NCI-H1092 treated with DMSO at 0.1 percent for 48 hours (cell line): ENCODE results near the gene AMBRA1.

ENCODE experiments used
- DNase-seq: peaks from one replicate; lab custom pipeline; 2025; lab: John Stamatoyannopoulos, UW

The AMBRA1 gene

GRCh38 chr11:46506483-46506791 is 87.4 kb downstream of the AMBRA1 start:
- no peak for DNase-seq

GRCh38 chr11:46505741-46506482 is 87.9 kb downstream of the AMBRA1 start:
- DNase-seq = no peak

- DNase-seq = no peak
These were observed 88.8 kb downstream of the AMBRA1 start for GRCh38 chr11:46504817-46505613.

- DNase-seq = no peak
These were observed 94.0 kb downstream of the AMBRA1 start for GRCh38 chr11:46499821-46500220.

- DNase-seq = no peak
These were observed 94.9 kb downstream of the AMBRA1 start for GRCh38 chr11:46498968-46499367.

DNA sequence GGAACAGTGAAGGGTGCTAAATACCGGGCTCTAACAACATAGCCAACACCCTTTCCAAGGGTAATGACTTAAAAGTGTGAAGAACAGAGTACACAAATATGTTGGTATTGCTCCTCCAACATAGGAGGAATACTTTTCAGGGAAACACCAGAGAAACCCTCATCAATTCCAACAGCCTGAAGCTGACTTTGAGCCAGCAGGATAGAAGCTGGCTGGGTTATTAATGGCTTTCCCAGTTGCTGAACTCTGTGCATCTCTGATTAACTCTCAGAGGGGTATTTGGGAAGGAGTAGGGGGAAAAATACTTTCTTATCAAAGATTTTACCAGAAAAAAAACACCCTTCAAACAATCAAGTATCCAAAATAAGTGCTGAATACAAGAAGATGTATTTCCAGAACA is 95.6 kb downstream of the AMBRA1 start:
- no peak for DNase-seq

GRCh38 chr11:46497498-46497897 is 96.3 kb downstream of the AMBRA1 start:
- DNase-seq = no peak

- no peak for DNase-seq
These were observed 100.0 kb downstream of the AMBRA1 start for GRCh38 chr11:46493791-46494190.

DNA sequence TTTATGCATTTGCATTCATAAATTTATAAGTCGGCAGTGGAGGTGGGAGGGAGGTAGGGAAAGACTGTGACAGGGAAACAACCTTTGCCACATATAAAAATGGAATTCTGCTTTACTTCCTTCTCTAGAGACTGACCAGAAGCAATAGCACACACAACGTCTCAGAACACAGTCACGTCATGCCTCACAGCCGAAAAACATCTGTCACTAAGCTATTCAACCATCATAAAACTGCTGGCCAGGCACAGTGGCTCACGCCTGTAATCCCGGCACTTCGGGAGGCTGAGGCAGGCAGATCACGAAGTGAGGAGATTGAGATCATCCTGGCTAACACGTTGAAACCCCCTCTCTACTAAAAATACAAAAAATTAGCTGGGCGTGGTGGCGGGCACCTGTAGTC is 101.3 kb downstream of the AMBRA1 start:
- DNase-seq = no peak

GRCh38 chr11:46491661-46492330 is 102.0 kb downstream of the AMBRA1 start:
- no peak for DNase-seq

GRCh38 chr11:46490666-46491065 is 103.2 kb downstream of the AMBRA1 start:
- no peak for DNase-seq

DNA sequence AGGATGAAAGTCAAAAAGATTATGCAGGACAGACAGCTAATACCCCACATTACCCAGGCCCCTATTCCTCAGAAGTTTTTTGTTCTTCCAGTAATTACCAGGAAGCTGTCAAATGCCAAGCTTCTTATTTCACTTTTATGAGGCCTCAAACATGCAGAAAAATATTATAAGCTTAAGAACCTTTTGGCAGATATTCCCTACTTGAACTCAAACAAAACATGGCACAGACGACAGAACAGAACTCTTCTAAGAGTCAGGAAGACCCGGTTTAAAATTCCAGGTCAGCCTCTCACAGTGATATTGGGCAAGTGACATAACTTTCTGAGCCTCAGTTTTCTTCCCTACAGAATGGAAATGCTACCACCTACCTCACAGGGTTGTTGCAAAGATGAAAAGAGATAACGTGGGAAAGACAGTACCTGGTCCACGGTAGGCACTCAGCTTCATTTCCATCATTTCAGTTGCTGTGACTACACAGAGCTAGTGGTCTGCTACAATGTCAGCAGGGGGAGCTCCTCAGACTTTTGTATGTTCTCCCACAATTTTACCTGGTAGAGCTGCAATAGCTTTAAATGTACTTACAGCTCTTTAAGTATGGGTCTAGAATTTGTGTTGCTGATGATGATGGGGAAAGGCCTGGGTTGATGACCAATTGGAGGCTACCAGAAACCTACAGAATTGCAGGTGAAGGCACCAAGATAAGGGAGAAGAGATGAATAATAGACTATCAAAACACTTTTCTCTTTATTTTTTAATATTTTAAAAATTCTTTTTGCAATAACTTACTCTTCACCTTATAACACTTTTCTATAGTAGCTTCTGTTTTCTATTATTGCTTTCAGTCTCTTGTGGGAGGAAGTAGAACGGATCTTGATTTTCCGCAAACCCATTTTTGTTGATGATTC is 103.9 kb downstream of the AMBRA1 start:
- peak; percentile 66 for DNase-seq

DNA sequence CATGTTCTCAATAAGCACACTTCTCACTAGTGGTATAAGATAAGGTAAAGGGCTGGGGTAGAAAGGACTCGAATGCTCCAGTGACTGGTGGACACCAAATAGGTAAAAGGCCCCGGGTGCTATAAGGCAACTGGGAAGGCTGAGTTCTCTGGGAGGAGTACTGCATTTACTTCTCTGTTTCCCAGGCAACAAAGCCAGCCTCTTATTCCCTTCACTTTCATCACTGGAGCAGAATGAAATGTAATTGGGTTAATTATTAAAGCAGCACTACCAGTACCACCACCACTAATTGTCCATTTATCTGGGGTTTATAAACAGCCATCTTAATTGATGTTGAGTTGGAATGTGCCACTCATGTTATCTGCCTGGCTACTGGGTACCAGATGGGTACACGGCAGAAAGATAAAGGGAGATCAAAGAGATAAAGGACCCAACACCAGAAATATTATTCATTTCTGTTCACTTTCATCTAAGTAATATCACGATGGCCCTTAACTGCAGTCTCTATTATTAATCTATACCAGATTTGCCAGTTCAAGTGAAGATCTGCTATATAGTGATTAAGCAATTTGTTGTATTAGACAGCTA is 107.9 kb downstream of the AMBRA1 start:
- DNase-seq = no peak

DNA sequence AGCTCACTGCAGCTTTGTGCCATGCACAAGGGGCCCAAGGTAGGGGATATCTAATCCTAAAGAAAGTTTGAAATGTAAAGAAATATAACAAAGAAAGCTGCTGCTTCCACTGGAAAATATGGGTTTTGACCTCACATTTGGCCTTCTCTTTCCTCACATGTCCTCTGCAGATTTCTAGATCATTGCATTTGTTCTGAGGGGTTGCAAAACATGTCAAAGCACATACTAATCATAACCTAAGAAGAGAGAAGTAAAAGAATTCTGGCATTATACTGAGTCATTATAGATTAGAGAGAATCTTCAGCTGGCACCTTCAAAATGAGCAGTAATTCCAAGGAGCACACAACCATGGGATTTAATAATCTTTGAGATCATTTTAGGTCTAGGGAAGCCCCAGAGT is 109.7 kb downstream of the AMBRA1 start:
- no peak for DNase-seq

DNA sequence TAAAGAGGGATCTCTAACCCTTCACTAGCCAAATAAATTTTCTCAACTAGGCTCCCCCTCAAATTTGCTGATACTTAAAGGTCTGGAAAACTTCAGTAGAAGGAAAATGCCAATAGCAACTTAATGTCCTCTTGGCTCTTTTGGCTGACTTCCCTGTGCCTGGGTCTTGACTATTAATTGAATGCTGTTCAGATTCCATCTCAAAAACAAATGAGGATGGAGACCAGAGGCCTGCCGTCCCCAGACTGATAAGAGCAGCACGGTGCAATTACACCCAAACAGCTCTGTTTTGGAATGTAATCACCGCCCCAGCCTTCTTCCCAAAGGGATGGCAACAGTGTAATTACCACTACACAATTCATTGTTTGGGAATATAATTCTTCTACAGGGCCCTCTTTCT is 112.9 kb downstream of the AMBRA1 start:
- DNase-seq = no peak

DNA sequence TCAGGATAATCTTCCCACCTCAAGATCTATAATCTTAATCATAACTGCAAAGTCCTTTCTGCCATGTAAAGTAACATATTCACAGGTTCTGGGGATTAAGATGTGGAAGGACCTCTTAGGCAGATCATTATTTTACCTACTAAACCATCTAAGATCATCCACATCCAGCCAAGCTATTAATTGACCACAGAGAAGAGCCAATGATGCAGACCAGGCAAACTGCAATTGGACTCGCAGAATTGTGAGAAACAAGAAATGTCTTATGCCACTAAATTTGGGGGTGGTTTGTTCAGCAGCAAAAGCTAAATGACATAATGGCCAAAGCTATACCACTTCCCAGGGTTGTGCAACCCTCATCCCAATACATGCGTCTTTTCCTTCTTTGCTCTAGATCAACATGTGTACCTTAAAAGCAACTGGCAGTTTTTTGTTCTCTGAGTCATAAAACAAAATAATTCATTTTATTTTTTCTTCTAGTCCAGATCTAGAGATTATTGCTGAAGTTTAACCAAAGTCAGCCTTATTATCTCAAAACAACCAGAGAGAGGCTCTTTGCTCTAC is 113.6 kb downstream of the AMBRA1 start:
- no peak for DNase-seq

DNA sequence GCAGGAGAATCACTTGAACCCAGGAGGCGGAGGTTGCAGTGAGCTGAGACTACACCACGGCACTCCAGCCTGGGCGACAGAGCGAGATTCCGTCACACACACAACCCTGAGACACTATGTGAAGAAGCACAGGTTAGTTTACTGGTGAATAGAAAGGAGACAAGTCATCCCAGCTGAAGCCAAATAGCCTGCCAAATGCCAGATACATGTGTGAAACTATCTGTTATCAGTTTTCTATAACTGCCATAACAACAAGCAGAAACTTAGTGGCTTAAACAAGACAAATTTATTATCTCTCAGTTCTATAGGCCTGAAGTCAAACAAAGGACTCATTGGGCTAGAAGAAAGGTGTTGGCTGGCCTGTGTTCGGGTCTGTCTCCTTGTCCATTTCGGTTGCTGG is 114.2 kb downstream of the AMBRA1 start:
- DNase-seq = no peak

- no peak for DNase-seq
These were observed 115.6 kb downstream of the AMBRA1 start for GRCh38 chr11:46478196-46478595.

DNA sequence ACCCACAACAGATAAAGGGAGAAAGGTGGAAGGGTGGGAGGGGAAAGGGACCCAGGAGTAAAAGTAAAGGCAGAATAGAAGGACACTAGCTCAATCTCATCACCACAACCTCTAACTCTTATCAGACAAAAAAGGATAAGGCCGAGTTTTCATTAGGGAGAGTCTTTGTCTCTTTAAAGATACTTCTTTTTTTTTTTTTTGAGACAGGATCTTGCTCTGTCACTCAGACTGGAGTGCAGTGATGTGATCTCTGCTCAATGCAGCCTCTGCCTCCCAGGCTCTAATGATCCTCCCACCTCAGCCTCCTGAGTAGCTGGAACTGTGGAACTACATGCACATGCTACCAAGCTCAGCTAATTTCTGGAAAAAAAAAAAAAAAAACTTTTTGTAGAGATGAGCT is 116.7 kb downstream of the AMBRA1 start:
- no peak for DNase-seq

GRCh38 chr11:46475926-46476545 is 117.8 kb downstream of the AMBRA1 start:
- no peak for DNase-seq
